ENCODE data around the gene SUSD3. TPM values are rescaled to one million over a fixed set of nuclear protein-coding genes. Genes with fewer than 3 reads are reported as not detected.
"Not testable (repeated sequence)": the region's sequence is repeated elsewhere in the genome, so short reads cannot be mapped to it uniquely, and the experiment has no call there.

Gene SUSD3
- total RNA-seq, 1 donor from 2014 or later = 9.1 TPM

GRCh38 chr9:93114169-93114983, 55.9 kb downstream of the SUSD3 start:
- H3K27me3 Mint-ChIP-seq = no peaks in the 10 kb centered on the region
- intact Hi-C loops (cut with micrococcal nuclease) = no loop called here
- peaks cover 23% of the 10 kb centered on the region for H3K4me1 Mint-ChIP-seq
- ChIA-PET CTCF (no interaction called here), POLR2A (no interaction called here)
- no peak for ATAC-seq (ENCODE audit: low read depth)
- no peak overlapping the region for H3K27ac Mint-ChIP-seq
- no peak for TF ChIP-seq CTCF (IDR thresholded peaks at IDR 0.05)
- no peak overlapping the region for H3K4me3 Mint-ChIP-seq
- no peak for DNase-seq
- no peaks in the 10 kb centered on the region for H3K9me3 Mint-ChIP-seq
- peaks cover 8% of the 10 kb centered on the region for H3K36me3 Mint-ChIP-seq (ENCODE audit: low read depth)

DNA sequence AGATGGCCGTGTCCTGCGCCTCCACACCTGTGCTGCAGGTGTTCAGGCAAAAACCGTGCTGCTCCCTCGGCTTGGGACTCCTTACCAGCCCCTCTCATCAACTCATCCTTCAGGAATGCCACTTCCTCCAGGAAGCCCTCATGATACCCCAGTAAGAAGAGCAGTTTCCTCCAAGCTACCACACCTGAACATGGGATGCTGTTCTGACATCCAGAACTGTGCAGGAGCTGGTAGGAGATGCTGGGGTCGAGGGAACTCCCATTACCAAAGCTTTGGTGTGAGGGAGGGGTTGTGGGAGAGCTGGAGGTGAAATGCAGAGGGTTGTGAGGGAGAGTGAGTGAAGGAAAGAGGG, 56.5 kb downstream of the SUSD3 start:
- no peak overlapping the region for H3K27ac Mint-ChIP-seq
- H3K4me3 Mint-ChIP-seq = no peak overlapping the region
- peaks cover 28% of the 10 kb centered on the region for H3K4me1 Mint-ChIP-seq
- ATAC-seq (ENCODE audit: low read depth) = no peak
- H3K27me3 Mint-ChIP-seq = no peaks in the 10 kb centered on the region
- no peaks in the 10 kb centered on the region for H3K9me3 Mint-ChIP-seq
- CTCF ChIA-PET = no interaction called here
- H3K36me3 Mint-ChIP-seq (ENCODE audit: low read depth) = peaks cover 8% of the 10 kb centered on the region
- intact Hi-C loops (cut with micrococcal nuclease) = no loop called here
- no peak for DNase-seq
- TF ChIP-seq CTCF (IDR thresholded peaks at IDR 0.05) = no peak
- POLR2A ChIA-PET = no interaction called here

DNA sequence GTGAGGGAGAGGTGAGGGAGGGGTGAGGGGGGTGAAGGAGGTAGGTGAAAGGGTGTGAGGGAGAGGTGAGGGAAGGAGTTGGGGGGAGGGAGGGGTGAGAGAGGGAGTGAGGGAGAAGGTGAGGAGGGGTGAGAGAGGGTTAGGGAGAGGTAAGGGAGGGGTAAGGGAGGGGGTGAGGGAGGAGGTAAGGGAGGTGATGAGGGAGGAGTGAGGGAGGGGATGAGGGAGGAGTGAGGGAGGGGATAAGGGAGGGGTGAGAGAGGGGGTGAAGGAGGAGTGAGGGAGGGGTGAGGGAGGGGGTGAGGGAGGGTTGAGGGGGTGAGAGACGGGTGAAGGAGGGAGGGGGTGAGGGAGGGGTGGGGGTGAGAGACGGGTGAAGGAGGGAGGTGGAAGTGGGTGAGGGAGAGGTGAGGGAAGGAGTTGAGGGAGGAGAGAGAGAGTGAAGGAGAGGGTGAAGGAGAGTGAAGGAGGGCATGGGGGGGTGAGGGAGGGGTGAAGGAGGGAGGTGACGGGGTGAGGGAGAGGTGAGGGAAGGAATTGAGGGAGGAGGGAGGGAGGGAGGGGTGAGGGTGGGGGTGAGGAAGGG, 57.1 kb downstream of the SUSD3 start:
- intact Hi-C loops (cut with micrococcal nuclease) = no loop called here
- ATAC-seq (ENCODE audit: low read depth) (no peak), DNase-seq (no peak)
- Mint-ChIP-seq H3K9me3 (no peaks in the 10 kb centered on the region), H3K36me3 (ENCODE audit: low read depth) (peaks cover 8% of the 10 kb centered on the region), H3K27me3 (no peaks in the 10 kb centered on the region), H3K27ac (no peak overlapping the region), H3K4me1 (peaks cover 29% of the 10 kb centered on the region), H3K4me3 (no peak overlapping the region)
- TF ChIP-seq CTCF (IDR thresholded peaks at IDR 0.05) = no peak
- POLR2A ChIA-PET = interaction anchor here (0.6 kb wide), 1 partner anchor 351 kb away, joined by 6 read pairs; no protein-coding TSS in a partner anchor
- CTCF ChIA-PET = no interaction called here

DNA sequence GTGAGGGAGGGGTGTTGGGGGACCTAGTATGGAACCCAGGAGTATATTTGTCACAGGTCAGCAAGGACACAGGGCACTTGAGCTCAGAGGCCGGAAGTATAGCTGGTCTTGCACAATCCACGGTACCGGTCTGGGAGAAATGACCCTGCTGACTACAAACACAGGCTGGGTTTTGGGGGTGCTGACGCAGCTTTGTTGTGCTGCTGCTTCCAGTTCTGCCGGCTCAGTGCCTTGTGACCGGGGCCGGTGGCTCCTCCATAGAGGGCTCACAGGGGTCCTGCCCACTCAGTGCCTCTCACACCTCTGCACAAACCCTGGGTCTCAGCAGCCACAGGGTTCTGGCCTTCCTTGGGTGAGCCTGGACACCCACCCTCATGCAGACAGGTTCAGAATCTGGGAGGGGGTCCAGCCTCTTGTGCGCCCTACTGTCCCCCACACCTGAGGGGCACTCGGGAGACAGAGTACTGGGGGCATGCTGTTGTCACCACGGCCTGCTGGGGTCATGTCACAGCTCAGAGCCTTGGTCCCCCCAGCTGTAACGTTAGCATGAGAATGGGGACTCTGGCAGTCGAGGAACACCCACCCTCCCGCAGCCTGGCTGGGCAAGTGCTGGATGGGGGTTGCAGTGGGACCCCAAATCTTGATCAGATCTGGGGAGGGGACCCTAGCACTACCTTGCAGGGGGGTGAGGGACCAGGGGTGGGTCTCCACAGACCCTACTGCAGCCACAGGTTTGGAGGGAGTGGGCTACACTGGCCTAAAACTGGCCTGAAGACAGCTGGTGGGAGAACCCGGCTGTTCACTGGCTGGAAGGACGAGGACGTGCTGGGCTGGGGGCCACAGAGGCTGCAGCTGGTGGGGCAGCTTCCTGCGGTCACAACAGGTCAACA, 57.8 kb downstream of the SUSD3 start:
- peaks cover 6% of the 10 kb centered on the region for H3K36me3 Mint-ChIP-seq (ENCODE audit: low read depth)
- peaks cover 25% of the 10 kb centered on the region for H3K4me1 Mint-ChIP-seq
- H3K9me3 Mint-ChIP-seq = no peaks in the 10 kb centered on the region
- CTCF ChIA-PET = no interaction called here
- ATAC-seq (ENCODE audit: low read depth) (no peak), DNase-seq (no peak)
- POLR2A ChIA-PET = interaction anchor here (0.6 kb wide), 1 partner anchor 352 kb away, joined by 6 read pairs; no protein-coding TSS in a partner anchor
- no peak overlapping the region for H3K4me3 Mint-ChIP-seq
- intact Hi-C loops (cut with micrococcal nuclease) = no loop called here
- H3K27ac Mint-ChIP-seq = no peak overlapping the region
- TF ChIP-seq CTCF (IDR thresholded peaks at IDR 0.05) = no peak
- no peaks in the 10 kb centered on the region for H3K27me3 Mint-ChIP-seq

DNA sequence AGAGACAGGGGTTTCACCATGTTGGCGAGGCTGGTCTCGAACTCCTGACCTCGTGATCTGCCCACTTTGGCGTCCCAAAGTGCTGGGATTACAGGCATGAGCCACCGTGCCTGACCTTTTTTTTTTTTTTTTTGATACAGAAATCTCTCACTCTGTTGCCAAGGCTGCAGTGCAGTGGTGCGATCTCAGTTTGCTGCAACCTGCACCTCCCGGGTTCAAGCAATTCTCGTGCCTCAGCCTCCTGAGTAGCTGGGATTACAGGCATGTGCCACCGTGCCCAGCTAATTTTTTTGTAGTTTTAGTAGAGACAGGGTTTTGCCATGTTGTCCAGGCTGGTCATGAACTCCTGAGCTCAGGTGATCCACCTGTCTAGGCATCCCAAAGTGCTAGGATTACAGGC, 59.0 kb downstream of the SUSD3 start:
- H3K36me3 Mint-ChIP-seq (ENCODE audit: low read depth); POLR2A ChIA-PET: not testable (repeated sequence)
- CTCF ChIA-PET = interaction anchor here (3.5 kb wide), 1 partner anchor 10 kb away, joined by 27 read pairs; no protein-coding TSS in a partner anchor

More for the DNA sequence above, 59.0 kb downstream of the SUSD3 start:
- DNase-seq; ATAC-seq (ENCODE audit: low read depth); H3K9me3 Mint-ChIP-seq; H3K27me3 Mint-ChIP-seq; H3K27ac Mint-ChIP-seq; H3K4me3 Mint-ChIP-seq; intact Hi-C loops (cut with micrococcal nuclease): not testable (repeated sequence)
- peaks cover 26% of the 10 kb centered on the region for H3K4me1 Mint-ChIP-seq

All from activated B cell treated with CpG ODN at 0.5 μM for 24 hours (primary cell).